Measurements from ENCODE around the gene MMRN1. TPM values are rescaled to one million over a fixed set of nuclear protein-coding genes. Genes with fewer than 3 reads are reported as not detected.
A peak's percentile ranks its signal among the peaks of the same experiment; 100 is the strongest.

Gene MMRN1
- total RNA-seq, 4 donors from 2014 or later: 0.80 to 58.0 (median 14.8) TPM

DNA sequence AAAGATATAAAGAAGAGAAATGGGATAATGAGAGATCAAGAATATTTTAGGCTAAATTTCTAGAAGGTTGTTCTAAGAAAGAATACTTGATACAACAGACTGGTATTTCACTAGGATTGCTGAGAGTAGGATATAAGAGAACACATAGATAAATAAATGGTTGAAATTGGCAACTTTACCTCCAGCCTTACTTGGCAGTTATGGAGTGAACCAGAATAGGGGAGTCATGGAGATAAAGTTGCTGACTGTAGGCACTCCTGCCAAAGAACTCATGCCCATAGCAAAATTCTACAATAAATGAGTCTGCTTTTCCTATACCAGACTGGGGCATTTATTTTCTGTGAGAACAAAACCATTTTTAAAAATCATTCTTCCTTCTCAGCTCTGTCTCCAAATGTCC is 26.4 kb upstream of the MMRN1 start:
- DNase-seq: no peak
- intact Hi-C loops (cut with DNase I): no loop called here

DNA sequence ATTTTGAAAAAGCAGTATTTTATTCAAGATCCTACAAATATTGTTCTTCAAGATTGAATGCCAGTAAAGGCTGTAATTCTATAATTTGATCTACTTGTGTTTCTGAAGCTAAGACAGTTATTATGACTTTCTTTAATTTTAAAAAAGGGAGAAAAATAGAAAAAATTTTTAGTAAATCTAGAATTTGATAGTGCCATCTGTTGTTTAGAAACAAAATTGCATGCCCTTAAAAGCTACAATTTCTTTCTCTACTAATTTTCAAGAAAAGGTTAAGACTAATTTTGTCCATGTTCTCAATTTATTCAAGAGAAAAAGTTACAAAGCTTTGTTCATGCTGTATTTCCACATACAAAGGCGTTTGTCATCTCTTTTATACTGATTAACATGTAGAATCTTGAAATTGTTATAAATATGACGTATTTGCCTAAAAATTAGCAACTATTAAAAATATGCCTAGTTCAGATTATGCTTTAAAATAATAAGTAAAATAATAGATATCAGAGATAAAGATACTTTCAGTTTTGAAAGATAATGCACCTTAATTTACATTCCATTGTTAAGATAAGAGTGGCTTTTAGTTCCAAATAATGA is 25.6 kb upstream of the MMRN1 start:
- no peak for DNase-seq
- intact Hi-C loops (cut with DNase I): no loop called here

More for the DNA sequence above, 26.4 kb upstream of the MMRN1 start:
- Histone ChIP-seq H3K36me3 (no peaks in the 10 kb centered on the region), H3K4me1 (no peaks in the 10 kb centered on the region), H3K9me3 (no peaks in the 10 kb centered on the region), H3K4me3 (no peak overlapping the region), H3K27me3 (no peaks in the 10 kb centered on the region), H3K27ac (no peak overlapping the region)
- no peak for TF ChIP-seq POLR2A (IDR thresholded peaks at IDR 0.05)
- TF ChIP-seq, protein P1, sequence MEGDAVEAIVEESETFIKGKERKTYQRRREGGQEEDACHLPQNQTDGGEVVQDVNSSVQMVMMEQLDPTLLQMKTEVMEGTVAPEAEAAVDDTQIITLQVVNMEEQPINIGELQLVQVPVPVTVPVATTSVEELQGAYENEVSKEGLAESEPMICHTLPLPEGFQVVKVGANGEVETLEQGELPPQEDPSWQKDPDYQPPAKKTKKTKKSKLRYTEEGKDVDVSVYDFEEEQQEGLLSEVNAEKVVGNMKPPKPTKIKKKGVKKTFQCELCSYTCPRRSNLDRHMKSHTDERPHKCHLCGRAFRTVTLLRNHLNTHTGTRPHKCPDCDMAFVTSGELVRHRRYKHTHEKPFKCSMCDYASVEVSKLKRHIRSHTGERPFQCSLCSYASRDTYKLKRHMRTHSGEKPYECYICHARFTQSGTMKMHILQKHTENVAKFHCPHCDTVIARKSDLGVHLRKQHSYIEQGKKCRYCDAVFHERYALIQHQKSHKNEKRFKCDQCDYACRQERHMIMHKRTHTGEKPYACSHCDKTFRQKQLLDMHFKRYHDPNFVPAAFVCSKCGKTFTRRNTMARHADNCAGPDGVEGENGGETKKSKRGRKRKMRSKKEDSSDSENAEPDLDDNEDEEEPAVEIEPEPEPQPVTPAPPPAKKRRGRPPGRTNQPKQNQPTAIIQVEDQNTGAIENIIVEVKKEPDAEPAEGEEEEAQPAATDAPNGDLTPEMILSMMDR (IDR thresholded peaks at IDR 0.05): no peak

DNA sequence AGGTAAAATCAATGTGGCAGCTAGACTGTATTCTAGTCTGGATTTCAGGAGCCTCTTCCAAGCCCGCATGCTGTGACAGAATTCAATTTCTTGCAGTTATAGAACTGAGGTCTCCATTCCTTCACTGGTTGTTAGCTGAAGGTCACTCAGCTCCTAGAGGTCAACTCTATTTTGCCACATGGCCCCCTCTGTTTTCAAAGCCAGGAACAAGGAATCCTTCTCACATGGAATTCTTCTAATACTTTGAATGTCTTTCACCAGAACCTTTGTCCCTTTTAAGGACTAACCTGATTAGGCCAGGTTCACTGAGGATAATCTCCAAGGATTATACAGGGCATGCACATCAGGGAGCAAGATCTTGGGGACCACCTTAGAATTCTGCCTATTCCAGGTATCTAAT is 23.4 kb upstream of the MMRN1 start:
- Histone ChIP-seq H3K9me3 (no peaks in the 10 kb centered on the region), H3K4me3 (no peak overlapping the region), H3K27me3 (peaks cover 0 to 2% (median 0%) of the 10 kb centered on the region in 4 donors), H3K27ac (no peak overlapping the region), H3K4me1 (no peaks in the 10 kb centered on the region), H3K36me3 (no peaks in the 10 kb centered on the region)
- intact Hi-C loops (cut with DNase I): no loop called here
- no peak for DNase-seq
- TF ChIP-seq, protein P1 (IDR thresholded peaks at IDR 0.05): no peak
- no peak for TF ChIP-seq POLR2A (IDR thresholded peaks at IDR 0.05)
- WGBS, 2 donors: 94% methylated on average over 1 of the region's 1 CpG

More for the DNA sequence above, 25.6 kb upstream of the MMRN1 start:
- no peaks in the 10 kb centered on the region for H3K27me3 ChIP-seq
- no peaks in the 10 kb centered on the region for H3K36me3 ChIP-seq
- H3K27ac ChIP-seq: no peak overlapping the region
- no peaks in the 10 kb centered on the region for H3K4me1 ChIP-seq
- H3K9me3 ChIP-seq: no peaks in the 10 kb centered on the region
- WGBS, 2 donors: 48 to 52% methylated on average over 2 of the region's 2 CpGs
- no peak overlapping the region for H3K4me3 ChIP-seq
- no peak for TF ChIP-seq POLR2A (IDR thresholded peaks at IDR 0.05)
- TF ChIP-seq, protein P1 (IDR thresholded peaks at IDR 0.05): peak in 4 of 6 experiments; percentile 28 to 54 (median 54)

DNA sequence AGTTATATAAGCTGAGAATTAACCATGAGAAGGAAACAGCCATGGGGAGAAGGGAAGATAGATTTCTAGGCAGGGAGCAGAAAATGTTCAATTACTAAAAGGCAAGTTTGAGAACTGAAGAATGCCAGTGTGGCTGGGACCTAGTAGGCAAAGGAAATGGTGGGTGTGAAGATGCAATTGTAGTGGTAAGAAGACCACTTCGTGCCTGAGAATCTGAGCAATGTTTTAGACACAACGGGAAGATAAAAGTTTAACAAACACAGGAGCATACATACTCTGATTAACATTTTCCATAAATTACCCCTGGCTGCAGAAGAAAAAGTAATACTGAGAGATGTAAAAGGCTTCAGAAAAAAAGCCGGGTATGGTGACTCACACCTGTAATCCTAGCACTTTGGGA is 18.1 kb upstream of the MMRN1 start:
- WGBS, 2 donors: 53 to 62% methylated on average over 3 of the region's 3 CpGs
- Histone ChIP-seq H3K4me1 (no peaks in the 10 kb centered on the region), H3K9me3 (no peaks in the 10 kb centered on the region), H3K27me3 (peaks cover 0 to 4% (median 0%) of the 10 kb centered on the region in 4 donors), H3K4me3 (no peak overlapping the region), H3K27ac (no peak overlapping the region), H3K36me3 (no peaks in the 10 kb centered on the region)
- no peak for DNase-seq
- intact Hi-C loops (cut with DNase I): no loop called here
- TF ChIP-seq POLR2A (IDR thresholded peaks at IDR 0.05): no peak
- TF ChIP-seq, protein P1 (IDR thresholded peaks at IDR 0.05): no peak

DNA sequence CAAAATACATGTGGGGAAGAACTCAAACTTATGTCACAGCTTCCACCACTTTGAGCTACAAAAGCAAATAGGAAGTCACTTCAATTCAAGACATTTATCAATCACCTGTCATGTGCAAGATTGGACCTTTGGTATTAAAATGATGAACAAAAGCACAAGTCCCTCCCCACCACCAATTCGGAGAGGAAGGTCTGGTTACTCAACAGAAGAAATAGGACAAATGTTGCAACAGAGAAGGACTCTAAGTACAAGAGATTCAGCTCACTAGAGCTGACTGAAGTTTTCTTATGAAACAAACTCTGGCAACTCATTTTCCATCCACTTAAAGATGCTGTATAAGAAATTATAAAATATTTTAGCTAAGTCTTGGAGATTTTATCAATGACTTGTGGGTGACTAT is 16.0 kb upstream of the MMRN1 start:
- intact Hi-C loops (cut with DNase I): no loop called here
- H3K36me3 ChIP-seq: no peaks in the 10 kb centered on the region
- WGBS, 2 donors: 69 to 71% methylated on average over 1 of the region's 1 CpG
- H3K27me3 ChIP-seq: peaks cover 0 to 4% (median 0%) of the 10 kb centered on the region in 4 donors
- no peak for TF ChIP-seq POLR2A (IDR thresholded peaks at IDR 0.05)
- TF ChIP-seq, protein P1 (IDR thresholded peaks at IDR 0.05): no peak
- no peak overlapping the region for H3K27ac ChIP-seq
- no peak overlapping the region for H3K4me3 ChIP-seq
- no peaks in the 10 kb centered on the region for H3K9me3 ChIP-seq
- no peaks in the 10 kb centered on the region for H3K4me1 ChIP-seq
- no peak for DNase-seq

Data from esophagus squamous epithelium (tissue), 5 donors.